Kidney (tissue), 14 donors: Measurements from ENCODE around the gene MBD5. TPM values are rescaled to one million over a fixed set of nuclear protein-coding genes. Genes with fewer than 3 reads are reported as not detected.

Experiments used
- DNase-seq, 5 donors: peaks; one replicate each; pipeline ENCODE4 v3.0.0-alpha.2; 2013 to 2020
- FAIRE-seq: peaks from 2 replicates; lab custom pipeline; 2012; peaks lifted over from hg19 to GRCh38; lab: Jason Lieb, UNC
- H3K27ac ChIP-seq, 2 donors: one replicate each; pipeline ENCODE4 v1.7.0; 2013; ENCODE audit warnings: low read depth in 2 of 2, low read length in 2 of 2, inconsistent platforms in 1 of 2
- H3K27me3 ChIP-seq: one replicate; pipeline ENCODE4 v1.7.1; 2013; ENCODE audit warnings: low read length, inconsistent platforms; ENCODE audit not compliant: control insufficient read depth, insufficient read depth
- H3K36me3 ChIP-seq, 3 donors: one replicate each; pipeline versions ENCODE4 v1.7.0 to v1.7.1; 2013; ENCODE audit warnings: low read length in 3 of 3, control low read depth in 1 of 3, inconsistent platforms in 1 of 3; ENCODE audit not compliant: insufficient read depth in 3 of 3, control insufficient read depth in 2 of 3
- H3K4me1 ChIP-seq, 3 donors: one replicate each; pipeline versions ENCODE4 v1.7.0 to v1.7.1; 2013; ENCODE audit warnings: low read length in 3 of 3, inconsistent platforms in 1 of 3, low read depth in 1 of 3; ENCODE audit not compliant: control insufficient read depth in 2 of 3, insufficient read depth in 2 of 3
- H3K4me3 ChIP-seq, 3 donors: one replicate each; pipeline versions ENCODE4 v1.7.0 to v1.8.1; 2013; ENCODE audit warnings: low read length in 3 of 3, control low read depth in 1 of 3, inconsistent platforms in 1 of 3
- H3K9ac ChIP-seq, 3 donors: one replicate each; pipeline versions ENCODE4 v1.7.0 to v1.7.1; 2013; ENCODE audit warnings: low read length in 3 of 3, control low read depth in 1 of 3, inconsistent platforms in 1 of 3
- H3K9me3 ChIP-seq, 3 donors: one replicate each; pipeline versions ENCODE4 v1.7.0 to v1.7.1; 2013; ENCODE audit warnings: low read length in 3 of 3, control low read depth in 1 of 3, inconsistent platforms in 1 of 3; ENCODE audit not compliant: control insufficient read depth in 2 of 3, insufficient read depth in 1 of 3
- intact Hi-C: fragments of 100-400 bp; cut with DNase I; formaldehyde crosslinking; loops from one replicate; pipeline ENCODE4 v1.11.1; 2022
- polyA plus RNA-seq: library from polyadenylated mRNA; stranded (reverse); fragments of 350-450 nt; fragmentation: Illumina TruSeq; extraction: RNeasy Lipid Tissue Mini Kit (QIAGEN cat#74804); gene quantifications from one replicate; pipeline ENCODE4 v1.2.3, GENCODE V29; 2014; ENCODE audit warnings: low read depth, low replicate concordance; ENCODE audit not compliant: insufficient read depth
- total RNA-seq: library from RNA; stranded (reverse); fragmentation: NEBNext Ultra II Directional; extraction: Animal tissue kit (Norgen Biotek cat#: 25700); gene quantifications from one replicate; pipeline ENCODE4 v1.2.1, GENCODE V29; 2021
- TF ChIP-seq, protein P1 (sequence below): IDR thresholded peaks from 3 replicates; pipeline ENCODE4 v1.5.1; 2012; ENCODE audit warnings: mild to moderate bottlenecking, moderate library complexity, borderline replicate concordance; ENCODE audit not compliant: insufficient read depth; ENCODE audit errors: extremely low read depth
- donor health status: control.
- donor health status: control.
- donor health status: control.
- donor health status: control.
- donor health status: control.
- donor health status: DM: yes; HTN: yes; CAD: no.
- donor health status: Normal renal cell carcinoma (clear cell type).

MBD5 gene
- total and polyA plus RNA-seq, 2 donors from 2014 or later, result 6.9 to 66.8 TPM

- DNase-seq, result peak; percentile 82 to 92 (median 86)
- Histone ChIP-seq H3K27me3 (no peaks in the 10 kb centered on the region), H3K9me3 (no peaks in the 10 kb centered on the region), H3K4me3 (peak overlapping the region in 2 of 3 donors; percentile 62 to 75), H3K9ac (peak overlapping the region in 1 of 3 donors; percentile 62), H3K36me3 (peaks cover 0 to 2% (median 0%) of the 10 kb centered on the region in 3 donors), H3K4me1 (peaks cover 0 to 3% (median 3%) of the 10 kb centered on the region in 3 donors), H3K27ac (no peak overlapping the region)
- TF ChIP-seq, protein P1, sequence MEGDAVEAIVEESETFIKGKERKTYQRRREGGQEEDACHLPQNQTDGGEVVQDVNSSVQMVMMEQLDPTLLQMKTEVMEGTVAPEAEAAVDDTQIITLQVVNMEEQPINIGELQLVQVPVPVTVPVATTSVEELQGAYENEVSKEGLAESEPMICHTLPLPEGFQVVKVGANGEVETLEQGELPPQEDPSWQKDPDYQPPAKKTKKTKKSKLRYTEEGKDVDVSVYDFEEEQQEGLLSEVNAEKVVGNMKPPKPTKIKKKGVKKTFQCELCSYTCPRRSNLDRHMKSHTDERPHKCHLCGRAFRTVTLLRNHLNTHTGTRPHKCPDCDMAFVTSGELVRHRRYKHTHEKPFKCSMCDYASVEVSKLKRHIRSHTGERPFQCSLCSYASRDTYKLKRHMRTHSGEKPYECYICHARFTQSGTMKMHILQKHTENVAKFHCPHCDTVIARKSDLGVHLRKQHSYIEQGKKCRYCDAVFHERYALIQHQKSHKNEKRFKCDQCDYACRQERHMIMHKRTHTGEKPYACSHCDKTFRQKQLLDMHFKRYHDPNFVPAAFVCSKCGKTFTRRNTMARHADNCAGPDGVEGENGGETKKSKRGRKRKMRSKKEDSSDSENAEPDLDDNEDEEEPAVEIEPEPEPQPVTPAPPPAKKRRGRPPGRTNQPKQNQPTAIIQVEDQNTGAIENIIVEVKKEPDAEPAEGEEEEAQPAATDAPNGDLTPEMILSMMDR, result peak; percentile 90
- intact Hi-C loops, result no loop called here
- no peak for FAIRE-seq
These were observed 488.5 kb downstream of the MBD5 start for GRCh38 chr2:148509288-148509902.

GRCh38 chr2:148511883-148512282 is 491.0 kb downstream of the MBD5 start:
- Histone ChIP-seq H3K27ac (no peak overlapping the region), H3K4me3 (no peak overlapping the region), H3K9ac (no peak overlapping the region), H3K27me3 (no peaks in the 10 kb centered on the region), H3K9me3 (no peaks in the 10 kb centered on the region), H3K36me3 (peaks cover 0 to 2% (median 0%) of the 10 kb centered on the region in 3 donors), H3K4me1 (peaks cover 0 to 3% (median 3%) of the 10 kb centered on the region in 3 donors)
- intact Hi-C loops, result no loop called here
- FAIRE-seq, result no peak
- TF ChIP-seq, protein P1, result no peak
- no peak for DNase-seq

DNA sequence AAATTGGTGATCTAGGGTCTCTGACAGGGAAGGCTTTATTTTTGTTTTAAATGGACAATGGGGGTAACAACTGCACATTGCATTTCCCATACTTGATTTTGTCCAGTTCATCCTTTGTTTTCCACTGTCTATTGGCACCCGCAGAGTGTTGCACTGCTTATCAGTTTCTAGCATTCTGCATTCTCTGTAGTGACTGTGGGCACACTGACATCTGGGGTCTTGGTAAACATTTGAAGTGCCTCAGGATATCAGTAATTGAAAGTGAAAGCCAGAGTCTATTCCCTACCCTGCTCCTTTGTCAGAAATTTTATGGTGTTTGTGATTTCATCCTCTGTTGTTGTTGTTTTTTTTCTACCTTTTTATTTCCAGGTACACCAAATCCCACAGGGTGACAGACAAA is 491.6 kb downstream of the MBD5 start:
- no peaks in the 10 kb centered on the region for H3K9me3 ChIP-seq

More for the DNA sequence above, 491.6 kb downstream of the MBD5 start:
- Histone ChIP-seq H3K27me3 (no peaks in the 10 kb centered on the region), H3K9ac (no peak overlapping the region), H3K27ac (no peak overlapping the region), H3K4me1 (peaks cover 0 to 3% (median 3%) of the 10 kb centered on the region in 3 donors), H3K36me3 (peaks cover 0 to 2% (median 0%) of the 10 kb centered on the region in 3 donors), H3K4me3 (no peak overlapping the region)
- TF ChIP-seq, protein P1, result no peak
- no peak for FAIRE-seq
- DNase-seq, result no peak
- intact Hi-C loops, result no loop called here
